ENCODE data around the gene POU2F3. TPM values are rescaled to one million over a fixed set of nuclear protein-coding genes. Genes with fewer than 3 reads are reported as not detected.

Gene POU2F3
- total and polyA plus RNA-seq, 2 of the 13 experiments (the other 11 are each of a cell fraction or from before 2014, with no cell fraction given), result not detected

GRCh38 chr11:120198787-120199469, 41.0 kb upstream of the POU2F3 start (continued):
- TF ChIP-seq ARID4A (CRISPR knock-in tag; IDR thresholded peaks at IDR 0.05; ENCODE audit: borderline replicate concordance) (peak; percentile 49; the same call in 1 of the 2 replicates), ZNF569 (CRISPR knock-in tag; IDR thresholded peaks at IDR 0.05; ENCODE audit: borderline replicate concordance) (no peak), SAP130 (CRISPR knock-in tag; IDR thresholded peaks at IDR 0.05; ENCODE audit: low read depth) (peak; percentile 53), CREB1 (IDR thresholded peaks at IDR 0.05) (no peak), CREB1 (CRISPR knock-in tag; IDR thresholded peaks at IDR 0.05) (0 out of 2 replicates have a peak, but pooled peaks have one; percentile 10), ZNF20 (CRISPR knock-in tag; IDR thresholded peaks at IDR 0.05) (no peak), NFIC (IDR thresholded peaks at IDR 0.05; ENCODE audit: low read length) (peak; percentile 33; the same call in 1 of the 2 replicates), ZNF430 (CRISPR knock-in tag; IDR thresholded peaks at IDR 0.05) (no peak), GPBP1L1 (CRISPR knock-in tag; IDR thresholded peaks at IDR 0.05) (no peak), GTF2F1 (IDR thresholded peaks at IDR 0.05; ENCODE audit: low read length) (no peak), ZNF709 (CRISPR knock-in tag; IDR thresholded peaks at IDR 0.05) (no peak), DR1 (CRISPR knock-in tag; IDR thresholded peaks at IDR 0.05) (no peak), ZNF75D (CRISPR knock-in tag; IDR thresholded peaks at IDR 0.05; ENCODE audit: borderline replicate concordance) (no peak), RORA (CRISPR knock-in tag; IDR thresholded peaks at IDR 0.05) (no peak), ZNF101 (CRISPR knock-in tag; IDR thresholded peaks at IDR 0.05; ENCODE audit: borderline replicate concordance, low read depth) (no peak), HOXA3 (CRISPR knock-in tag; IDR thresholded peaks at IDR 0.05) (peak; percentile 60; the same call in 1 of the 2 replicates), FOXA3 (CRISPR knock-in tag; IDR thresholded peaks at IDR 0.05) (peak; percentile 15; the same call in 1 of the 2 replicates), TEAD2 (CRISPR knock-in tag; IDR thresholded peaks at IDR 0.05) (no peak), REL (CRISPR knock-in tag; conservative IDR thresholded peaks at IDR 0.05) (no peak), U2AF1 (optimal IDR thresholded peaks at IDR 0.05; ENCODE audit: low read depth, low read length) (no peak), POLR2AphosphoS5 (IDR thresholded peaks at IDR 0.05; ENCODE audit: low read depth, low read length) (no peak), THRA (CRISPR knock-in tag; IDR thresholded peaks at IDR 0.05; ENCODE audit: borderline replicate concordance) (no peak), ZNF18 (CRISPR knock-in tag; IDR thresholded peaks at IDR 0.05; ENCODE audit: insufficient replicate concordance) (no peak)
